ENCODE data around the gene RAB22A.

The RAB22A gene

DNA sequence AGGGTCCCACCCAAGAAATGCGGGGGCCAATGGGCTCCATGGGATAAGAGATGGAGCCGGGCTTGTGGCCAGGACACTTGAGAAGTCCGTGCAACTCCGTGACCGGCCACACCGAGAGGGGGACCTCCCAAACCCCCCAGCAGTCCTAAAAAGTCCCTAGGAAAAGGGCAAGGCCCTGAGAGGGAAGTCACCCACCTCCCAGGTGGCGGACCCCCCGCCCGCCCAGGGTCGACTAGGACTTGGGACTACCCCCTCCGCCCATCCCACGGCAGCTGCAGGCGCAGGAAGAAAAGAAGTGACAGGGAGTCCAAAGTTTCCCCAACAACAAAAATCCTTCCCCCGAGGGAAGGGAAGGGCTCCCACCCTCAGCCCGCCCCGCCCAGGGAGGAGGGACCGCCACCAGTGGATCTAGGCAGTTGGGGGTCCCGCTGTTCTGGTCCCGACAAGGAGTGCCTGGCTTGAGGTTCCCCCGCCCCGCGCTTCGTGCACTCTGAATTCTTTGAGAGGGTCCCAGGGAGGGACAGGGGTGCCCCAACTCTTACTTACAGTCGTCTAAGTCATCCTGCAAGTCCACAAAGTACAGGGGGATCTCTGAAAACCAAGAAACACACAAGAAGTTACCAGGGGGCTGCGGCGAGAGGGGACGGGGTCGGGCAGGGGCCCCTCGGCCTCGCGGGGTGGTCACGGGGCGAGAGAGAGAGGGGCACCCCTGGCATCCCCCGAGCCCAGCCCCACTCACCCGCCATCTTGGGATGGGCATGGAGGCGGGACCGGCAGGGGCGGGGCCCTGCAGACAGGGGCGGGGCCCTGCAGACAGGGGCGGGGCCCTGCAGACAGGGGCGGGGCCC, 611 bp upstream of the RAB22A start:
- Mint-ChIP-seq H3K4me1 (ENCODE audit: low read depth) (peaks cover 53% of the 10 kb centered on the region), H3K9me3 (no peaks in the 10 kb centered on the region), H3K27me3 (peaks cover 1% of the 10 kb centered on the region), H3K27ac (peak overlapping the region; percentile 91), H3K4me3 (peak overlapping the region; percentile 86), H3K36me3 (ENCODE audit: low read depth) (peaks cover 57% of the 10 kb centered on the region)
- intact Hi-C loops (cut with micrococcal nuclease) = loop anchor here (5.0 to 10.0 kb wide), 3 partner anchors 72 to 594 kb away; partner anchors contain the start of genes PMEPA1 and STX16

- intact Hi-C loops (cut with micrococcal nuclease) = no loop called here
- Mint-ChIP-seq H3K27ac (peak overlapping the region; percentile 88), H3K27me3 (no peaks in the 10 kb centered on the region), H3K4me3 (peak overlapping the region; percentile 87), H3K9me3 (no peaks in the 10 kb centered on the region), H3K36me3 (ENCODE audit: low read depth) (peaks cover 57% of the 10 kb centered on the region), H3K4me1 (ENCODE audit: low read depth) (peaks cover 52% of the 10 kb centered on the region)
Measured at GRCh38 chr20:58310291-58310782, 822 bp downstream of the RAB22A start.

- intact Hi-C loops (cut with micrococcal nuclease) = no loop called here
- H3K4me1 Mint-ChIP-seq (ENCODE audit: low read depth) = peaks cover 41% of the 10 kb centered on the region
- H3K9me3 Mint-ChIP-seq = no peaks in the 10 kb centered on the region
- H3K27me3 Mint-ChIP-seq = no peaks in the 10 kb centered on the region
- H3K27ac Mint-ChIP-seq = peak overlapping the region; percentile 56
- H3K4me3 Mint-ChIP-seq = no peak overlapping the region
- peaks cover 70% of the 10 kb centered on the region for H3K36me3 Mint-ChIP-seq (ENCODE audit: low read depth)
Measured at GRCh38 chr20:58312836-58313235, 3.3 kb downstream of the RAB22A start.

- intact Hi-C loops (cut with micrococcal nuclease) = no loop called here
- Mint-ChIP-seq H3K9me3 (no peaks in the 10 kb centered on the region), H3K4me3 (peak overlapping the region; percentile 18), H3K27ac (peak overlapping the region; percentile 56), H3K4me1 (ENCODE audit: low read depth) (peaks cover 37% of the 10 kb centered on the region), H3K36me3 (ENCODE audit: low read depth) (peaks cover 74% of the 10 kb centered on the region), H3K27me3 (no peaks in the 10 kb centered on the region)
Measured at GRCh38 chr20:58313396-58313795, 3.9 kb downstream of the RAB22A start.

DNA sequence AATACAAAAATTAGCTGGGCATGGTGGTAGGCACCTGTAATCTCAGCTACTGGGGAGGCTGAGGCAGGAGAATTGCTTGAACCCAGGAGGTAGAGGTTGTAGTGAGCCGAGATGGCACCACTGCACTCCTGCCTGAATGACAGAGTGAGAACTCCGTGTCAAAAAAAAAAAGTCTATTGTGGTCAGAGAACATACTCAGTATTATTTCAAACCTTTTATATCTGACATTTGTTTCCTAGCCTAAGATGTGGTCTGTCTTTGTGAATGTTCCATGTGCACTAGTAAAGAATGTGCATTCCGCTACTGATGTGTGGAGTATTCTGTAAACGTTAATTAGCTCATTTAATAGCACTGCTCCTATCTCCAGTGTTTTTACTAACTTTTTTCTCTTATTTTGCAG, 11.7 kb downstream of the RAB22A start:
- Mint-ChIP-seq H3K4me3 (no peak overlapping the region), H3K9me3 (no peaks in the 10 kb centered on the region), H3K4me1 (ENCODE audit: low read depth) (peaks cover 19% of the 10 kb centered on the region), H3K27me3 (no peaks in the 10 kb centered on the region), H3K36me3 (ENCODE audit: low read depth) (peaks cover 30% of the 10 kb centered on the region), H3K27ac (no peak overlapping the region)
- intact Hi-C loops (cut with micrococcal nuclease) = no loop called here

DNA sequence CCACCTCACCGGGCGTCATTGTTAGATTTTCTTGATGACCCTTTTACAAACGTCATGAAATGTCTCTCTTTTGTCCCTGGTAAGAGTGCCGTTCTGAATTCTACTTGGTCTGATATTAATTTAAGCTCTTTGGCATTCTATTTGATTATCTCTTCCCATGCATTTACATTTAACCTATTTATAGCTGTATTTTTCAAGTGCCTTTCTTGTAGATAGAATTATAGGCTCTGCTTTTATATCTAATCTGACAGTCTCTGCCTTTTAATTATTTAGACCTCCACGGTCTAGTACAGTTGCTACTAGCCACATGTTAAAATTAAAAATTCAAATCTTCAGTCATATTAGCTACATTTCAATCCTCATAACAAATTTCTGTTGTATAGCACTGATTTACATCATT, 12.6 kb downstream of the RAB22A start:
- H3K9me3 Mint-ChIP-seq = no peaks in the 10 kb centered on the region
- peaks cover 20% of the 10 kb centered on the region for H3K4me1 Mint-ChIP-seq (ENCODE audit: low read depth)
- H3K36me3 Mint-ChIP-seq (ENCODE audit: low read depth) = peaks cover 21% of the 10 kb centered on the region
- no peak overlapping the region for H3K4me3 Mint-ChIP-seq
- intact Hi-C loops (cut with micrococcal nuclease) = no loop called here
- no peaks in the 10 kb centered on the region for H3K27me3 Mint-ChIP-seq
- no peak overlapping the region for H3K27ac Mint-ChIP-seq

DNA sequence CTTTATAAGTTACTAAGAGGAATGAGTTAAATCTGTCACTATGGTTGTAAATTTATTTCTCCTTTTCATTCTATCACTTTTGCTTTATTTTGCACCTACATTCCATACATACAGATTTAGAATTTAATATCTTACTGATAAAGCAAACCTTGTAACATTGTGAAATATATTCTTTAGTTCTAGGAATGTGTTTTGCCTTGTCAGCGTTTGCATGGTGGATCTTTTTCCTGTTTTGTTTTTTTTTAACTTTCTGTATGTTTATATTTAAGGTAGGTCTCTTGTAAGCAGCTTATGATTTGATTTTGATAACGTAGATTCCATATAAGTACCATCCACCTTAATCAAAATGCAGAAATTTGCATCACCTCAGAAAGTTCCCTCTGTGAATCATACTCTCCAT, 16.4 kb downstream of the RAB22A start:
- Mint-ChIP-seq H3K4me3 (no peak overlapping the region), H3K36me3 (ENCODE audit: low read depth) (peaks cover 11% of the 10 kb centered on the region), H3K27ac (no peak overlapping the region), H3K9me3 (no peaks in the 10 kb centered on the region), H3K27me3 (no peaks in the 10 kb centered on the region), H3K4me1 (ENCODE audit: low read depth) (peaks cover 38% of the 10 kb centered on the region)
- intact Hi-C loops (cut with micrococcal nuclease) = no loop called here

DNA sequence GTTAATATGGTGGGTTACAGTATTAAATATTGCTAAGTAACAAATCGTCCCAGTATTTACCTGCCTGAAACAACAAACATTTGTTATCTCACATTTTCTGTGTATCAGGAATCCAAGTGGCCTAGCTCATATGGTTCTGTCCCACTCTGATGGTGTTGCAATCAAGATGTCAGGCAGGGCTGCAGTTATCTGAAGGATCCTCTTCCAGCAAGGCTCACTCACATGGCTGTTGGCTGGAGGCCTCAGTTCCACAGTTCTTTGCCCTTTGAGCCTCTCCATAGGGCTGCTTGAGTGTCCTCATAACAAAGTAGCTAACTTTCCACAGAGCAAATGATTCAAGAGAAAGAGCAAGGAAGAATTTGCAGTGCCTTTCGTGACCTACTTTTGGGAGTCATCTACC, 17.7 kb downstream of the RAB22A start:
- Mint-ChIP-seq H3K9me3 (no peaks in the 10 kb centered on the region), H3K36me3 (ENCODE audit: low read depth) (peaks cover 15% of the 10 kb centered on the region), H3K27me3 (no peaks in the 10 kb centered on the region), H3K4me1 (ENCODE audit: low read depth) (peaks cover 51% of the 10 kb centered on the region), H3K4me3 (no peak overlapping the region), H3K27ac (no peak overlapping the region)
- intact Hi-C loops (cut with micrococcal nuclease) = no loop called here

- Mint-ChIP-seq H3K36me3 (ENCODE audit: low read depth) (peaks cover 22% of the 10 kb centered on the region), H3K4me1 (ENCODE audit: low read depth) (peaks cover 47% of the 10 kb centered on the region), H3K27ac (peak overlapping the region; percentile 60)
Measured at GRCh38 chr20:58328836-58329235, 19.3 kb downstream of the RAB22A start.

DNA sequence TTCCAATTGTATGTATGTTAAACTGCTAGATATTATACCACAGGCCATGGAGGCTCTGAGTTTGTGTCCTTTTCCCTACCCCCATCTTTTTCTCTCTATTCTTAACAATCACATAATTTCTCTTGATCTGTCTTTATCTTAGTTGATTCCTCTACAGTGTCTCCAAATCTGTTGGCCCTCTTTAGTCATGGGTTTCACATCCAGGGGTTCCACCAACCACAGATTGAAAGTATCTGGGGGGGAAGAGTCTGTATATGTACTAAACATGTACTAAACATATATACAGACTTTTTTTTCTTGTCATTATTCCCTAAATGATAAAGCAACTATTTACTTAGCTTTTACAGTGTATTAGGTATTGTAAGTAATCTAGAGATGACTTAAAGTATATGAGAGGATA, 20.2 kb downstream of the RAB22A start:
- H3K27me3 Mint-ChIP-seq = no peaks in the 10 kb centered on the region
- H3K4me3 Mint-ChIP-seq = no peak overlapping the region
- no peaks in the 10 kb centered on the region for H3K9me3 Mint-ChIP-seq
- H3K36me3 Mint-ChIP-seq (ENCODE audit: low read depth) = peaks cover 22% of the 10 kb centered on the region
- intact Hi-C loops (cut with micrococcal nuclease) = no loop called here
- H3K4me1 Mint-ChIP-seq (ENCODE audit: low read depth) = peaks cover 47% of the 10 kb centered on the region
- H3K27ac Mint-ChIP-seq = no peak overlapping the region

More at GRCh38 chr20:58328836-58329235, 19.3 kb downstream of the RAB22A start:
- H3K27me3 Mint-ChIP-seq = no peaks in the 10 kb centered on the region
- intact Hi-C loops (cut with micrococcal nuclease) = no loop called here
- no peaks in the 10 kb centered on the region for H3K9me3 Mint-ChIP-seq
- H3K4me3 Mint-ChIP-seq = no peak overlapping the region

- H3K36me3 Mint-ChIP-seq (ENCODE audit: low read depth) = peaks cover 22% of the 10 kb centered on the region
- no peak overlapping the region for H3K4me3 Mint-ChIP-seq
- H3K4me1 Mint-ChIP-seq (ENCODE audit: low read depth) = peaks cover 47% of the 10 kb centered on the region
- no peaks in the 10 kb centered on the region for H3K27me3 Mint-ChIP-seq
- H3K9me3 Mint-ChIP-seq = no peaks in the 10 kb centered on the region
- intact Hi-C loops (cut with micrococcal nuclease) = no loop called here
- no peak overlapping the region for H3K27ac Mint-ChIP-seq
Measured at GRCh38 chr20:58330249-58330648, 20.7 kb downstream of the RAB22A start.

- intact Hi-C loops (cut with micrococcal nuclease) = no loop called here
- H3K27me3 Mint-ChIP-seq = no peaks in the 10 kb centered on the region
- no peaks in the 10 kb centered on the region for H3K9me3 Mint-ChIP-seq
- peaks cover 24% of the 10 kb centered on the region for H3K36me3 Mint-ChIP-seq (ENCODE audit: low read depth)
- peaks cover 46% of the 10 kb centered on the region for H3K4me1 Mint-ChIP-seq (ENCODE audit: low read depth)
- peak overlapping the region; percentile 47 for H3K27ac Mint-ChIP-seq
- H3K4me3 Mint-ChIP-seq = no peak overlapping the region
Measured at GRCh38 chr20:58330687-58331086, 21.2 kb downstream of the RAB22A start.

GRCh38 chr20:58331961-58332551, 22.5 kb downstream of the RAB22A start:
- Mint-ChIP-seq H3K4me3 (no peak overlapping the region), H3K4me1 (ENCODE audit: low read depth) (peaks cover 44% of the 10 kb centered on the region), H3K9me3 (no peaks in the 10 kb centered on the region), H3K36me3 (ENCODE audit: low read depth) (peaks cover 36% of the 10 kb centered on the region), H3K27me3 (no peaks in the 10 kb centered on the region), H3K27ac (peak overlapping the region; percentile 47)
- intact Hi-C loops (cut with micrococcal nuclease) = no loop called here

- Mint-ChIP-seq H3K27me3 (no peaks in the 10 kb centered on the region), H3K36me3 (ENCODE audit: low read depth) (peaks cover 59% of the 10 kb centered on the region), H3K4me1 (ENCODE audit: low read depth) (peaks cover 35% of the 10 kb centered on the region), H3K9me3 (peaks cover 6% of the 10 kb centered on the region), H3K27ac (no peak overlapping the region), H3K4me3 (no peak overlapping the region)
- intact Hi-C loops (cut with micrococcal nuclease) = no loop called here
Measured at GRCh38 chr20:58339741-58340140, 30.2 kb downstream of the RAB22A start.
